ENCODE data around the gene WDR73.
"Not testable (repeated sequence)": the region's sequence is repeated elsewhere in the genome, so short reads cannot be mapped to it uniquely, and the experiment has no call there.

The WDR73 gene

DNA sequence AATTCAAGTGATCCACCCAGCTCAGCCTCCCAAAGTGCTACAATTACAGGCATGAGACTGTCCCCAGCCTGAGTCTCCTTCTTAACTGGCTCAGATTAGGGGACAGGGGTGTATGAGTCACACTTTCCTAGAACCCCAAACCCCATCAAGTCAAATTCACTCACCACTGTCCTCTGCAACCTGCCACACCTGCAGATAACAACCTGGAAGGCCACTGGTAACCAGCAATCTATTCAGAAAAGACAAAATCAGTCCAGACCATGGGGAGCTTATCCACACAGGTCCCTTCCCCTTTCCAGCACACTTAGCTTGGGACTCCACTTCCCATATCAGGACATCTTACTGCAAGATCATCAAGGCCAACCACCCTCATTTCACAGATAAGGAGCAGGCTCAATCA is 6.4 kb downstream of the WDR73 start:
- no peak for TF ChIP-seq CTCF (IDR thresholded peaks at IDR 0.05; ENCODE audit: borderline replicate concordance, insufficient read depth, low read depth, low read length)
- H3K4me3 ChIP-seq (ENCODE audit: low read depth, low read length) = no peak overlapping the region

DNA sequence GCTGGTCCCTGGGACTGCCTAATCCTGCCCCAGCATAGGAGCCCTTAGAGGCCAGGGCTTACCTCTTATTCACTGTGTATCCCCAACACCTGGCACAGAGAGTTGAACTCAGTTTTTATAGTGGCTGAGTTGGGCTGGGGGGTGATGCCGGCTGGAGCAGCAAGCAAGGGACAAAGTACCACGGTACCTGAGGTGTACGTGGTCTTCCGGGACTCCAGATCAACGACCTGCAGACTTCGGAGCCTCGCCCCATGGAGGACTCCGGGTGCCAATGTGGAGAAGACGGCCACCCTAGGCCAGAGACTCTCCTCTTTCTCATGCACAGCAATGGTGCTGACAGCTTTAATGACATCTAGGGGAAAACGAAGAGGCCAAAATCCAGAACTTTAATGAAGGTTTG is 8.1 kb downstream of the WDR73 start:
- no peak for TF ChIP-seq CTCF (IDR thresholded peaks at IDR 0.05; ENCODE audit: borderline replicate concordance, insufficient read depth, low read depth, low read length)

DNA sequence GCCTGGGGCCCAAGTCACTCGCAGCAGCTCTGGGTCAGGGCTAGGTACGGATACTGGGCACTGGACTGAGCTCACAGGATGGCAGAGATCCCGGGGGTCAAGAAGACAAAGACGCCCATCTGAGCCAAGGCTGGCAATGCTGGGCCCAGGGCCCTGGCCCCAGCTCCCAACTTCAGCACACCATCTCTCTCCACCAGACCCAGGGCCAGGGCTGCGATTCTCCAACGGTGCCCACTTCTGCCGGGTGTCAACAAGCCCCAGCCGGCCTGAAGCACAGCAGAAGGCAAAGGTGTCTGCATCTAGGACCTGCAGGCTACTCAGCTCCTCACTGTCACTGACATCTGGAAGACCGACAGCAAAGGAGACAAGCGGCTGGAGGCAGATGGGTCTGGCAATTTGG is 8.6 kb downstream of the WDR73 start:
- TF ChIP-seq CTCF (IDR thresholded peaks at IDR 0.05; ENCODE audit: borderline replicate concordance, insufficient read depth, low read depth, low read length) = no peak
- H3K4me3 ChIP-seq (ENCODE audit: low read depth, low read length) = no peak overlapping the region

More for the DNA sequence above, 8.1 kb downstream of the WDR73 start:
- H3K4me3 ChIP-seq (ENCODE audit: low read depth, low read length) = no peak overlapping the region

DNA sequence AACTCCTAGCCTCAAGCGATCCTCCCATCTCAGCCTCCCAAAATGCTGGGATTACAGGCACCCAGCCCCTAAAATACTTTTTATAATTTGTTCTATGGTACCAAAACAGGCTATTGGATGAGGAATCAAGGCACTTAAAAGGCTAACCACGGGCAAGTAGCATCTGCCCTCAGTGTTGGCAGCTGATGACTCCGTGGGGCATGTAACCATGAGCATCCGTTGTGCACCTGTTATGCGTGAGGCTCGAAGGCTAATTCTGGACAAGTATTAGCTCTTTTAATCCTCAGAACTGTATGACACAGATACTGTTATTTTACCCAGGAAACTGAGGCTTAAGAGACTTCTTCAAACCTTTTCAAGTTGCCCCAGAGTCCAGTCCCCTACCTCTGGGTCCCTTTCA is 10.2 kb downstream of the WDR73 start:
- no peak for TF ChIP-seq CTCF (IDR thresholded peaks at IDR 0.05; ENCODE audit: borderline replicate concordance, insufficient read depth, low read depth, low read length)
- no peak overlapping the region for H3K4me3 ChIP-seq (ENCODE audit: low read depth, low read length)

DNA sequence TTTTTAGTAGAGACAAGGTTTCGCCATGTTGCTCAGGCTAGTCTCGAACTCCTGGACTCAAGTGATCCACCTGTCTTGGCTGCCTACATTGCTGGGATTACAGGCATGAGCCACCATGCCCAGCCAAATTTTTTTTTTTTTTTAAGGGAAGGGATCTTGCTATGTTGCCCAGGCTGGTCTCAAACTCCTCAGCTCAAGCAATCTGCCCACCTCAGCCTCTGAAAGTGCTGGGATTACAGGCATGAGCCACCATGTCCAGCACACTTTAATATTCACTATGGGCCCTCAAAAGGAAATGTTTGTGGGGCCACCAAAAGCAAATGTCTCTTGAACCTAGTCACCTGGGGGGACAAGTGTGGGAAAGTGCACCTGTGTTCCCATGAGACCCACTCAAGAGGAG is 11.4 kb downstream of the WDR73 start:
- not testable (repeated sequence) for H3K4me3 ChIP-seq (ENCODE audit: low read depth, low read length)

DNA sequence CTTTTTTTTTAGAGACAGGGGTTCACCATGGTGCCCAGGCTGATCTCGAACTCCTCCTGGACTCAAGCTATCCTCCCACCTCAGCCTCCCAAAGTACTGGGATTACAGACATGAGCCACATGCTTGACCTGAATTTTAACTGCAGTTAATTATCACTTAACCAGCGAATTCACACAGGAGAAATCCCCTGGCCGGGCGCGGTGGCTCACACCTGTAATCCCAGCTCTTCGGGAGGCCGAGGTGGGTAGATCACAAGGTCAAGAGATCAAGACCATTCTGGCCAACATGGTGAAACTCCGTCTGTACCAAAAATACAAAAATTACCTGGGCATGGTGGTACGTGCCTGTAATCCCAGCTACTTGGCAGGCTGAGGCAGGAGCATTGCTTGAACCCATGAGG is 12.2 kb downstream of the WDR73 start:
- H3K4me3 ChIP-seq (ENCODE audit: low read depth, low read length) = not testable (repeated sequence)

- no peak for TF ChIP-seq CTCF (IDR thresholded peaks at IDR 0.05; ENCODE audit: borderline replicate concordance, insufficient read depth, low read depth, low read length)
- no peak overlapping the region for H3K4me3 ChIP-seq (ENCODE audit: low read depth, low read length)
Measured at GRCh38 chr15:84638103-84638502, 16.0 kb downstream of the WDR73 start.

- TF ChIP-seq CTCF (IDR thresholded peaks at IDR 0.05; ENCODE audit: borderline replicate concordance, insufficient read depth, low read depth, low read length) = no peak
- peak overlapping the region; percentile 62 for H3K4me3 ChIP-seq (ENCODE audit: low read depth, low read length)
Measured at GRCh38 chr15:84634228-84634837, 19.8 kb downstream of the WDR73 start.

Measured in GM12875 (cell line).